IPS-11a (cell line): Measurements from ENCODE around the gene DDX1.

Experiments
- H3K4me3 ChIP-seq: one replicate; pipeline ENCODE4 v1.5.1; 2013; ENCODE audit warnings: low read depth, low read length, control low read depth

DDX1 gene

DNA sequence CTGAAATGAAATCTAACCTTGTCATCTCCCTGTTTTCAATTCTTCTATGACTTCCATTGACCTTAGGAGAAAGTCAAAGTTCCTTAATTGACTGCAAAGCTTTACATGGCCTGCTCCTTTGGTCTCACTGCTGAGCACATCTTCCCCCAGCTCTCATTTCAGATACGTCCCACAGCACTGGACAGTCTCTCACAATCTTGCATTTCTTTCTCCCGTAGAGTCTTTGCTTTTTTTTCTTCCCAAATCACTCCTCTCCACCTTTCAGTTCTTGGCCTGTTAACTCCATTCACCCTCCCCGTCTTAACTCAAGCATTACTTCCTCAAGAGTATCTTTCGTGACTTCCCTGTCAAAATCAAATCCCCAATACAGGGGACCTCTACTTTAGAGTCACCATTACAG, 67.2 kb downstream of the DDX1 start:
- H3K4me3 ChIP-seq, result no peak overlapping the region

DNA sequence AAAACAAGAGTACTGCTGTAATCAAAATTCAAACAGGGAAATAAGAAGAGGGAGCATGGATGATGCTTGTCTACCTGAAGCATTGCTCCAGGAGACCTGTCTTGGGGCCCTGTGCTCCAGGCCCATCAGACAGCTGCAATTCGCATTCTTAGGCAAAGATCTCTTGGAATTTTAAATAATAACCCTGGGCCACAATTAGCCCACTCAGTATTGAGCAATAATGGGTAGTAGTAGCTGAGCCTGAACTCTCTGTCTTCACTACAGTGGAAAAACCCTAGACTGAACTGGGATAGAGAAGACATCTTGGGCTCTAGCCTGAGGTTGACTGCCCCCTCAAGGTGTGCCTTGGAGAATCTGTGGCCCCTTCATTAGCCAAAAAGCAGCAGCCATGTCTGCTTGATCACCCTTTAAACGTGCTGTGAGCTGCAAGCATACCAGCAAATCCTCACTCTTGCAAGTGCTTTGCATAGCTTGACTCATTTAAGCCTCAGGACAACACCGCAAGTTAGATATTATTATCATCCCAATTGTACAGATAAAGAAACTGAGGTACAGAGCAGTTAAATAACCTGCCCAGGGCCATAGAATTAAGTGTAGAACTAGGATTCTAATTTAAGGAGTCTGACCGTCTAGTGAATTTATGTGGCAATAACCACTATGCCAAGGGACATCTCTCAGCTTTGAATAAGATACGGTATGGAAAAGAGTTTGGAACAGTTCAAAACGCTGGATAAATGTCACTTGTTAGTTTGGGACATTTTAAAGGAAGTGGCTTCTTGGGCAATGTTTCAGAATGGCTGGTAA, 69.0 kb downstream of the DDX1 start:
- H3K4me3 ChIP-seq, result no peak overlapping the region

DNA sequence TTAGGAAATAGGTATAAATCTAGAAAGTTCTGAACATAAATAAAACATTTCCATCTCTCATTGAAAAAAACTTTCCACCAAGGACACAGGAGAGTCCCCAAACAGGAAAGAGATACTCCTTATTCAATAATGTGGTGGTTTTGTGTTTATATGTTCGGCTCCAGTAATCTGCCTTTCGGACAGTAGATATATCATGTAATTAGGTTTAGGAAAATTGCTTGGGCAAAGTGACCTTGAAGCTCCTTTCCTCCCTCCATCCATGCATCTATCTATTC, 69.6 kb downstream of the DDX1 start:
- no peak overlapping the region for H3K4me3 ChIP-seq

DNA sequence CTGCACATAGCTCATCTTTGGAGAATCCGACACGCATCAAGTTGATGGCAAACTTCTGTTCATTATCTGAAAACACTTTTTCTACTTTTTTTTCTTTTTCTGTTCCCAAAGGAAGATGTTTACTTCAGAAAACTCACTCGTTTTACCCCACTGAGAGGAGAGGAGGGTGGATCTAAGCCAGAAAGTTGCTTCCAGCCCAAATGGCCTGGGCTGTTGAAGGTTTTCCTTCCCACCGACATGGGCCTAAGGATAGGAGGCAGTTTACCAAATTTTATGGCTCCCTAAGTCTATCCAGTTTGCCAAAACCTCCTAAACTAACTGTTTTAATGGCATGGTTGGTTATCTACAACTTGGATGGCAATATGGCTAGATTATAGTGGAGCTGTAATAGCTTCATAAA, 70.4 kb downstream of the DDX1 start:
- H3K4me3 ChIP-seq, result no peak overlapping the region

DNA sequence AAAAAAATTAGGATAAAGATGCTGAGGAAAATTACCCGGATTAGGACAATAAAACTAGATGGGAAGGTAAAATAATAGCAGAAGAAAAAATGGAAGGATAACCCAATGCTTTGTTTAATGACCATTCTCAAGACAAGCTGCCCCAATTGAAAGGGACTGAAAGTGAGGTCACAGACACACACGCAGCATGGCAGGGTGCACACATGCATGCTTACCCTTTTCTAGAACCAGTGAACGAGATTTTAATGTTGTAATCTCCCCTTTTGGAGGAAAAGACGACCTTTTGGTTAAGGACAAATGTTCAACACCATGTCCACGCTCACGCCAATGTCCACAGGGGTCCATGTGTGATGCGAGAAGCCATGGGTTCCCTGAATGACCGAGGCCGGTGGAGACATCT, 70.9 kb downstream of the DDX1 start:
- no peak overlapping the region for H3K4me3 ChIP-seq

DNA sequence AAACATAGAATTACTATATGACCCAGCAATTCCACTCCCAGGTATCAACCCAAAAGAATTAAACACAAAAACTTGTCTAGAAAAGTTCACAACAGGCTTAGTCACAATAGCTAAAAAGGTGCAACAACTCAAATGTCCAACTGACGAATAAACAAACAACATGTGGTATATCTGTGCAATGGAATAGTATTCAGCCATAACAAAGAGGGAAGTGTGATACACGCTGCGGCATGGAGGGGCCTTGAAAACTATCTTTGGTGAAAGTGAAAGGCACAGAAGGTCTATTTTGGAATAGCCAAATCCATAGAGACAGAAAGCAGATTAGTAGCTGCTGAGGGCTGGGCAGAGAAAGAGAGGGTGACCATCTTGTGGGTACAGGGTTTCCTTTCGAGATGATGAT, 72.1 kb downstream of the DDX1 start:
- H3K4me3 ChIP-seq, result no peak overlapping the region

DNA sequence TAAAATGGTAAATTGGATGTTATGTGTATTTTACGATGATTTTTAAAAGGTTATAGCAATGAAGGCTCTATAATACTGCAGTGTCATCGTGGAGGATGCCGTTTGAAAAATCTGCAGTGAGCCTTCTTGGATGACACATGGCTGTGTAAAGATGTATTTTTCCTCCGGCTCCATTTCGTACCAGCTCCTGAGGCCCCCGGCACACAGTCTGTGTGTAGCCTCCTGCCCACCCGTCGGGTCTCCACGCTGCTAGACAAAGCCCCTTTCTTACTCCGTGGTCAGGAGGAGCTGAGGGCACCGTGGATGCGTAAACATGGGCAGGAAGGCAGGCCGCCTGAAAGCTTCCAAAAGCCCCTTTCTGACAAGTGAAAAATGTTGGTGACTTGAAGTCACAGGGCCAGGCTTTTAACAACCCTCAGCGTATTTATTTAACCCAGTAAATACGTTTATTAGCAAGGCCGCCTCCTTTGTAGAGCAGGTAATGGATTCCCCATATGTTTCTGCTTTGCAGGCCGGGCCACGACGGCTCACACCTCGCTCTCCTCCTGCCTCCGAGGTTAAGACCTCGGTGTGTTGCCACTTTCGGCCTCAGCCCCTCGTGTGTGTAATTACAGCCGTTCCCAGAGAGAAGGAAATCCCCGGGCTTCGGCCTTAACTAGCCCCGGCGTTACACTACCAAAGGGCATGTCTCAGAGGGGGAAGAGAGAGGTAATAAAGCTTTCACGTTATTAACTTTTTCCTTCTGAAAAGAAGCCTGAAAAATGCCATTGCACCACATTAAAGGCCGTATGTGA, 72.8 kb downstream of the DDX1 start:
- no peak overlapping the region for H3K4me3 ChIP-seq

DNA sequence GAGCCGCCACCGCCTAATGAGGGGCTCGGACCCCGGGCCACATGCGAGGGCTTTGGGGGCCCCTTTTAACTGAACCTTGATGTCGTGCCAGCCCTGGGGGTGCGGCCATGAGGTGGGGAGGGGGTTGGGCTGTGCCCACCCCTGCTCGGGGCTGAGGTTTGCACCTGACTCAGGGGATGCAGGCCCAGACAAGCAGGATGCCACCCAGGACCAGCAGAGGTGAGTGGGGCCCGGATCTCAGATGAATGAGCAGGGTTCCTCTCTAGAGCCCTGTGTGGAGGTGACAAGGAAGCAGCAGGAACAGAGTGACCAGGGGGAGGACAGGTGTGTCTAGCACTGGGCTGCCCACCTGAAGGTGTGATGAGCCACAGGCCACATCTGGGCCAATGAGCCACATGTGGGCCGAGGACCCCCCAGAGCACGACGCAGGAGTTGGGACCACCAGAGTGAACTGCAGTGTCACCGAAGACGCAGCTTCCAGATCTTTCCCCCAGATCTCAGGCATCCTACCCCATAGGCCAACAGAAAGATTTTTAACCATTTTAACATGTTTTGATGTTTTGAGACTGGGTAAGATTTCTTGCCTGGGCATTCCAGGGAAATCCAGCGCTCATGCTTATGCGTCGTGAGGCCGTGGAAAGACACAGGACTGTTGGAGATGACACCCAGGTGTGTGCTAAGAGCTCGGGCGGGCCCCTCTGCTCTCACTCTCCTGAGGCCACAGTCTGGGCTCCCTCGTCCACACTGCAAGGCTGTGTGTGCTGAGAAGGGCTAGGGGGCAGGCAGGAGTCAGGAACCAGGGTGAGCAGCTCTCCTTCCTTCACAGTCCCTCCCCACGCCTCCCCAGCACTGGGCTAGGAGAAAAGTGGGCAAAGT, 73.6 kb downstream of the DDX1 start:
- no peak overlapping the region for H3K4me3 ChIP-seq

DNA sequence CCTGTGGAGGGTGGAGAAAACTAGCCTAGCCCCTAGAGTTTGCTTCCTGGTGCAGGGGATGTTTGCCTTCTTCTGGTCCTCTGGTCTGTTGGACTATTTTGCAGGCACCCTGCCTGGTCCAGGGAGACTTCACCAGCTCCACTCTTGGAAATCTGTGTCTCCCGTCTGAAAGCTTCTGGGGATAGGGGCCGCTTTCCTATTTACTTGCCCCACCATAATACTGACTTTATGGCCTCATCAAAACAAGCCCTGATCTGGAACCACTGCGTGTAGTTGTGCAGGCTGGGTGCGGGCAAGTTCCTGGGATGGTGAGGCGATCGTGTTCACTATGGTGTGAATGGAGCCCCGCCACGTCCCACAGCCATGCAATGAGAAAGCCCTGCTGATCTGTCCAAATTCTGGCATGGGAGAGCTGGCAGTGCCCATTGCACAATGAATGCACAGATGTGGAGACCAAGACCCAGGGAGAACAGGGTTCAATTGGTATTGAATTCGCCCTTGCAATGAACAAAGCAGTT, 74.3 kb downstream of the DDX1 start:
- no peak overlapping the region for H3K4me3 ChIP-seq

DNA sequence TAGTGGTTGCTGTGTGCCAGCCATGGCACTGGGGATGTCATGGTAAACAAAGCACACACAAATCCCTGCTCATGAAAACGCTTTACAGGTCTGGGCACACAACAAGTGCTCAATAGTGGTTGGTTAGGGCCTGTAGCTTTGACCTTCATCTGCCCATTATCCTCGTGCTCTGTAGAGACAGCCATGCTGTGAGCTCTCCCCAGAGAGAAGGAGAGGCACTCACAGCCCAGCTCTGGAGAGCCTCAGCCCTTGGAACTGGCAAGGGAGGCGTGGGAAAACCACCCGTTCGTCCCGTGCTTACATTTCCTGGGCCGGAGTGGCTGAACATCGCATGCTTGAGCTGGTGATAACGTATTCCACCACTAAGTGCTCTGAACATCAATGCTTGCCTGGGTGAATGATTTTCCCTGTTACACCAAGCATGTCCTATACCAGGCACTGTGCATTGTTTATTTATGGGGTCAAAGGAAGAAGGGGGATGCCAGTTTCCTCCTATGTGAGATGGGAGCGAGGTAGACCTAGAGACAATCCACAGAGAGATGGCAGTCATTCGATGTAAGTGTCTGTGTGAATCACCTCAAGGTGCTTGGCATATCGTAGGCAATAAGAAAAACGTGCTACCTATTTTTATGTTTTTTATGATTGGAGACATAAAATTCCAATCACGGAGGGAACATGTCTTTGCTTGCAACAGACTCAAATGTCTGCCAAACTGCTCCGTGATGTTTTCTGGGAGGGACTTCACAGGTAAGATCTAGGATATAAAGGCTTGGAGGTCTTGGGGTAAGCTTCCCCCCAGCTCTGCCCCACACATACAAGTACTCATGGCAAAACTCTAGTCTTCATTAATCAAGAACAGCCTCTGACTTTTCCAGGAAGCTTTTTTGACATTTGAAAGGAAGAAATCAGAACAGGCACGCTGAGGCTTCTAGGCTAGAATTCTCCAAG, 75.5 kb downstream of the DDX1 start:
- no peak overlapping the region for H3K4me3 ChIP-seq

DNA sequence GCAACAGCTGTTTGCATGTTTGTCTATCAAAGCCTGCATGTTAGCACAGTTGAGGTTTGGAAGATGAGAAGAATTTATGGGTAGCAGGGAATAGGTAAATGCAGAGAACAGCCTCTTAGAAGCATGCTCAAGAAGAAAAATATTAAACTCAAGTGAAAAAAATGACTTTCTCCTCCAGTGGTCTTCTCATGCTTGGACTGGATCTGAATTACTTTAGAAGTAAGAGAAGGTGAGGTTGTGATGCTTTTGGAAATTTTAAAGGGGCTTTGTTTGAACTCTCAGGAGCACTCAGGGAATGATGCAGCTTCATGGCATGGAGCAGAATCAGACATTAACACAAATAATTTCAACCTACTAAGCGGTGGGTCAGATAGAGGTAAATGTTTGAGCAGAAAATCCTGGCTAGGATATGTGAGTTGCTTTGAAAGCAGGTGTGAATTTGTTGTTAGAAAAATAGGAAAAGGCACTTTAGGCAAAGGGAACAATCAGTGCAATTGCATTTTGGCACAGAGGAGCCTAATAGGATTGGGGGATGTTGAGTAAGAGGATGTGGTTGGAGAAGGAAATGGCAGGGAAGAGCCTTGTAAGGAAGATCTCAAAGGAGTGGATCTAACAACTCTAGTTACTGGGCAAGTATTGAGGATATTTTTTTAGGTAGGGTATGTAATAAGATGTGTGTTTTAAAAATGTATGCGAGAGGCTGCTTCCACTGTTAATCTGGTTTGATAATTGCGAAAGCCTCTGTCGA, 76.3 kb downstream of the DDX1 start:
- H3K4me3 ChIP-seq, result no peak overlapping the region

DNA sequence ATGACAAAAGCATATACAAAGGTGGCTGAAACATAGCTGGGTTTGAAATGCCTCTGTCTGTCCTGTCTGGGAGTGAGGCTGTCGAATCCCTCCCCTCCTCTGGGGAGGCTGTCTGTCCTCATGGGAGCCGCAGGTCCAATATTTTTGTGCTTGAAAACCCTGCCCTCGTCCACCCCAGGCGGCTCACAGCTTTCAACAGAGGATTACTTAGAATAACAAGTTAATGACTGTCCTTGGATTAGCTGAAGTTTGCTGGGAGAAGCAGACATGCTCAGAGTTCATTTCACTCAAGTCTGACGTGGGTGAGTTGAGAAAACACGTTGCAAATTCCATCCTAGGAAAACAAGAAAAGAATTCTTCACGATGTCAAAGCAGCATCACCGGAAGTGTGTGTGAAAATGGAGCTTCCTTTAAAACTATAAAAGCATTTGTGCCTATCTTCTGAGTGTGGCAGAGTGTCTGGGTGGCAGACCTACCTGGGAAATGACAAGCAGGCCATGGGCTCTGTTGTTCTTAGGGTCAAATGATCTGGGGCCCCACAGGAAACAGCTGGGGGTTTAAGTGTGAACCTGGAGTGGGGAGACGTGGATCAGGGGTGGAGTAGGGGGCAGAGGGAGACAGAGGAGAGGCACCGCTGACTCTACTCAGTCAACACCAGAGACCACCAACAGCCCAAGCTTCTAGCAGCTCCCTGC, 77.1 kb downstream of the DDX1 start:
- no peak overlapping the region for H3K4me3 ChIP-seq

DNA sequence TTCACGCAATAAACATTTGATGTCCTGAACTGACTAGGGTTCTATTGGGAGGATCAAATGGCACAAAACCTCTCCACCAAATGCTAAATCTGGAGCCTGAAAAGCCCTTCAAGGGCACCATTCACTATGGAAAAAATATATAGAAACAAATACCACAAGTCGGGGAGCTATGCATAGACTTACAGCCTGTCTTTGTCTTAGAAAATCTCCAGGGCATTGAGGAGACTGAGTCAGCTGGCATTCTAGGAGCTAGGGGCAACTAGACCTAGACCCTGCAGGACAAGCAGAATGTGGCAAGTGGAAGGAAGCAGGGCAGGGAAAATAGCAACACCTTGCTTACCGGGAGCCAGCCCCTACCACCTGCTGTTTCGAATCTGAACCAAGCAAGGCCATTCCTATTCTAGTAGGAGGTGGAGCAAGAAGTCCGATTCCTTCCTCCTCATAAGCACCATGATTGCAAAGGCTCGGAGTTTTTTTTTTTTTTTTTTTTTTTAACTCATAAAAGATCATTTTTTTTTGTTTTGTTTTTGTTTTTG, 77.8 kb downstream of the DDX1 start:
- no peak overlapping the region for H3K4me3 ChIP-seq

DNA sequence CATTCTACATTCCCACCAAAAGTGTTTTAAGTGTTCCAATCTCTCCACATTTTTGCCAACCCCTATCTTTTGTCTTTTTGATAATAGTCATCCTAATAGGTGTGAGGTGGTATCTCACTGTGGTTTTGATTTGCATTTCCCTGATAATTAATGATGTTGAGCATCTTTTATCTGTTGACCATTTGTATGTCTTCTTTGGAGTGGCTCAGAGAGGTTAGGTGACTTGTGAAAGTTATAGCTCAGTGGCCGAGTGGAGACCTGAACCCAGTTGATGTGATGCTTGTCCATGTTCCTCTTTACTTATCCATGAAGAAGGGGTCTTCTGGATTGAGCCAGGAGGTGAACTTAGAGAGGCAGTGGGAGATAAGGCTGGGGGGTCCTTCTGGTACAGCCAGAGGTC, 78.8 kb downstream of the DDX1 start:
- H3K4me3 ChIP-seq, result no peak overlapping the region

DNA sequence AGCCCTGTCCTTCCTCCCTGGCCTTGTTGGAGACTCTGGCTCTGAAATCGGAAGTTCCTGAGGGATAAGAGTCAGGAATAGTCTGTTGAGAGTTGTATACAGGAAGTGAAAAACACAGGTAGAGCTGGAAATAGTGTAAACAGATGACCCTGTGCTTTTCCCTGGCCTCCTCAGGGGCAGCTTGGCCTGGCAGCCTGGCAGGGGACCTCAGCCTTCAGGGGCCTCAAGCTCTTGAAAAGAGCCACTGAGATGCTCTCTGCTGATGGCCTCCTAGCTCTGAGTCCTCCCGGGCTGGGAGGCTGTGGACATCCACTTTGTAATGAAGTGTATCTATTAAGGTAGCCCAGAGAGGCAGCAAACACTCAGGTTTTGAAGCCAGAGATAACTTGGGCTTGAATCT, 79.3 kb downstream of the DDX1 start:
- no peak overlapping the region for H3K4me3 ChIP-seq

DNA sequence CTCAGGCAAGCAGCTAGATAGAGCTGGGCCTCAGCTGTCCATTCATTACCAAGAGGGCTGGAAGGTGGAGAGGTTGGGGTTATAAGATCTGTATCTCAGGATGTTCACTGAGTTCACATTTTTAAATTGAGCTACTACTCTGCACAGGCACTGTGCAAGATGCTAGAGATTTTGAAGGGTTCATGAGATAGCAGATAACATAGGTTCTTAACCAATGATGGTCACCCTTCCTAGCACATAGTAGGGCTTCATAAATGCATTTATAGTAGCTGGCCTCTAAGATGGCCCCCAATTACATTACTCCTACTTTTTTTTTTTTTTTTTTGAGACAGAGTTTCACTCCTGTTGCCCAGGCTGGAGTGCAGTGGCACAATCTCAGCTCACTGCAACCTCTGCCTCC, 79.7 kb downstream of the DDX1 start:
- H3K4me3 ChIP-seq, result no peak overlapping the region

DNA sequence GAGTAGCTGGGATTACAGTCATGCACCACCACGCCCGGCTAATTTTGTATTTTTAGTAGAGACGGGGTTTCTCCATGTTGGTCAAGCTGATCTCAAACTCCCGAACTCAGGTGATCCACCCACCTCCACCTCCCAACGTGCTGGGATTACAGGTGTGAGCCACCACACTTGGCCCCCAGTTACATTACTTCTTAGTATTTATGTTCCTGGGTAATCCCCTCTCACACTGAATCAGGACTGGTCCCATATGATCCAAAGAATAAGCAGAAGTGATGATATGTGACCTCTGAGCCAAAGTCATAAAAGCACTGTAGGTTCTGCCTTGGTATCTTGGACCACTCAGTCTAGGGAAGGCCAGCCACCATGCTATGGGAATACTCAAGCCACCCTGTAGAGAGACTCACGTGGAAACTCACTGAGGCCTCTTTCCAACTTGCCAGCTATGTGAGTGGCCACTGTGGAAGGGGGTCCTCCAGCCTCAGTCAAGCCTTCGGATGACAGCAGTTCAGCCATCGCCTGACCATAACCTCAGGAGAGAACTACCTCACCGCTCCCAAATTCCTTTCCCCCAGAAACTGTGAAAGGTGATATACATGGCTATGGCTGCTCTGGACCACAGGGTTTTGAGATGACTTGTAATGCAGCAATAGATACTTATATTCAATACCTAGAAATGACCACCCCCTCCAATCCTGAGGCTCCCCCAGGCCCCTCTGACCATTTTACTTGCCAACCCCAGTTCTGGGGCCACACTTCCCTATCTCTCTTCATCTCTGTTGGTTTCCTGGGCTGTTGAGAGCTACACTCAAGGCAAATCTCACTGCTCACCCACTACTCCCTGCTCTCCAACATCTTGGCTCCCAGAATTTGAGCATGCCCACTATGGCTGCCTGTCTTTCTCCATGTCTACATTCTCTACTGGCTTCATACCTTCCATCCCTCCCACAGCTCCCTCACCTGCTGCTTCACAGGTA, 80.5 kb downstream of the DDX1 start:
- H3K4me3 ChIP-seq, result no peak overlapping the region
